SK-N-SH treated with all-trans-retinoic acid at 6 μM for 48 hours (cell line): Measurements from ENCODE around the gene ANK2.

Experiments used
- ATAC-seq: fragments of 200-7000 bp; cut with Tn5 transposase; 3 replicates; pipeline ENCODE4 v1.9.1; 2020; ENCODE audit warnings: mild to moderate bottlenecking, moderate library complexity
- BACH2 ChIP-seq: fragments of 250-450 bp; sonication (Bioruptor Pico); IDR thresholded peaks from 2 replicates; pipeline ENCODE4 v1.9.0; 2021; ENCODE audit warnings: mild to moderate bottlenecking, borderline replicate concordance
- CREB5 ChIP-seq: fragments of 250-450 bp; sonication (Bioruptor Pico); IDR thresholded peaks from 2 replicates; pipeline ENCODE4 v1.5.1; 2020; ENCODE audit warnings: low read depth, mild to moderate bottlenecking, moderate library complexity
- CSDC2 ChIP-seq: fragments of 250-450 bp; sonication (Bioruptor Pico); IDR thresholded peaks from 2 replicates; pipeline ENCODE4 v1.5.0; 2020; ENCODE audit warnings: mild to moderate bottlenecking, moderate library complexity
- CSRNP3 ChIP-seq: fragments of 250-450 bp; sonication (Bioruptor Pico); IDR thresholded peaks from 2 replicates; pipeline ENCODE4 v1.5.1; 2021; ENCODE audit warnings: mild to moderate bottlenecking, moderate library complexity
- ESRRG ChIP-seq: fragments of 250-450 bp; sonication (Bioruptor Pico); IDR thresholded peaks from 2 replicates; pipeline ENCODE4 v1.6.1; 2021; ENCODE audit warnings: mild to moderate bottlenecking
- GLIS3 ChIP-seq: fragments of 250-450 bp; sonication (Bioruptor Pico); IDR thresholded peaks from 2 replicates; pipeline ENCODE4 v1.5.0; 2020; ENCODE audit warnings: mild to moderate bottlenecking, moderate library complexity
- OSR1 ChIP-seq: fragments of 250-450 bp; sonication (Bioruptor Pico); IDR thresholded peaks from 2 replicates; pipeline ENCODE4 v1.8.0; 2022; ENCODE audit warnings: moderate library complexity, mild to moderate bottlenecking, inconsistent platforms
- POU6F1 ChIP-seq: fragments of 250-450 bp; sonication (Bioruptor Pico); IDR thresholded peaks from 2 replicates; pipeline ENCODE4 v1.8.0; 2021; ENCODE audit warnings: low read depth, mild to moderate bottlenecking, moderate library complexity, borderline replicate concordance
- PPARA ChIP-seq: fragments of 250-450 bp; sonication (Bioruptor Pico); IDR thresholded peaks from 2 replicates; pipeline ENCODE4 v1.5.0; 2020; ENCODE audit warnings: mild to moderate bottlenecking, borderline replicate concordance
- RARB ChIP-seq: fragments of 250-450 bp; sonication (Bioruptor Pico); IDR thresholded peaks from 2 replicates; pipeline ENCODE4 v1.8.0; 2021; ENCODE audit warnings: mild to moderate bottlenecking, moderate library complexity
- SNAI2 ChIP-seq: fragments of 250-450 bp; sonication (Bioruptor Pico); IDR thresholded peaks from 2 replicates; pipeline ENCODE4 v1.5.0; 2020; ENCODE audit warnings: mild to moderate bottlenecking, moderate library complexity
- TCF4 ChIP-seq: fragments of 250-450 bp; sonication (Bioruptor Pico); IDR thresholded peaks from 2 replicates; pipeline ENCODE4 v1.8.0; 2021; ENCODE audit warnings: mild to moderate bottlenecking, moderate library complexity, borderline replicate concordance
- TOX ChIP-seq: fragments of 250-450 bp; sonication (Bioruptor Pico); IDR thresholded peaks from 2 replicates; pipeline ENCODE4 v1.8.0; 2021; ENCODE audit warnings: mild to moderate bottlenecking, moderate library complexity, borderline replicate concordance
- TSHZ2 ChIP-seq: fragments of 250-450 bp; sonication (Bioruptor Pico); IDR thresholded peaks from 2 replicates; pipeline ENCODE4 v1.5.0; 2020; ENCODE audit warnings: mild to moderate bottlenecking, moderate library complexity
- ZC3H10 ChIP-seq: fragments of 250-450 bp; sonication (Bioruptor Pico); IDR thresholded peaks from 2 replicates; pipeline ENCODE4 v1.5.1; 2021; ENCODE audit warnings: mild to moderate bottlenecking, moderate library complexity
- ZFP3 ChIP-seq: fragments of 250-450 bp; sonication (Bioruptor Pico); IDR thresholded peaks from 2 replicates; pipeline ENCODE4 v1.5.0; 2020; ENCODE audit warnings: mild to moderate bottlenecking, moderate library complexity
- ZNF565 ChIP-seq: fragments of 450-650 bp; formaldehyde crosslinking; conservative IDR thresholded peaks from 2 replicates; pipeline ENCODE4 v1.5.0; 2020; ENCODE audit warnings: low read depth, mild to moderate bottlenecking, moderate library complexity
- ZNF70 ChIP-seq: fragments of 450-650 bp; formaldehyde crosslinking; IDR thresholded peaks from 2 replicates; pipeline ENCODE4 v1.5.0; 2020; ENCODE audit warnings: mild to moderate bottlenecking, moderate library complexity
- ZNF8 ChIP-seq: fragments of 450-650 bp; formaldehyde crosslinking; IDR thresholded peaks from 2 replicates; pipeline ENCODE4 v1.5.0; 2020; ENCODE audit warnings: mild to moderate bottlenecking, moderate library complexity
- TF ChIP-seq, protein P1 (sequence below): fragments of 250-450 bp; sonication (Bioruptor Pico); IDR thresholded peaks from 2 replicates; pipeline ENCODE4 v1.8.0; 2020; ENCODE audit warnings: mild to moderate bottlenecking, moderate library complexity, borderline replicate concordance

ANK2 gene

GRCh38 chr4:113043591-113043990, 5.9 kb upstream of the ANK2 start:
- ATAC-seq, result no peak
- TF ChIP-seq CSRNP3 (CRISPR knock-in tag) (no peak), ZNF8 (no peak), CREB5 (CRISPR knock-in tag) (no peak), ZNF70 (CRISPR knock-in tag) (no peak), TSHZ2 (CRISPR knock-in tag) (no peak), OSR1 (CRISPR knock-in tag) (no peak), SNAI2 (CRISPR knock-in tag) (no peak), CSDC2 (CRISPR knock-in tag) (no peak)
- TF ChIP-seq, all 23 proteins: peak for 0

DNA sequence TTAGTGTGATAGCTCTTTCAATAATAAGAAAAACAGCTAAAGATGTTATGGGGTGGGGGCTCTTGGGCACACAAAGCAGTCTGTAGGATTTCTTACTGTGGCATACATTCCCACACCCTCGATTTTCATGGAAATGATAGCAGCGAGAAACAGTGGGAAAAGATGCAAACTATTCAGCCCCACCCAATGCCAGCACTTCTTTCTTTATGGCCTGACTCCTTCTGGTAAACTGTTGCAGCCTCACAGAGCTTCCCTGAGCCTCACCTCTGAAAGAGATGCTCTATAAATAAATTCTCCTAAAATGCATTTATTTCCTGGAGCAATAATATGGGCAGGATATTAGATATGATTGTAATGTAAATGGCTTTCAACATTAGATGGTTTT, 910 bp downstream of the ANK2 start:
- no peak for TF ChIP-seq ESRRG (CRISPR knock-in tag)
- TF ChIP-seq, protein P1, sequence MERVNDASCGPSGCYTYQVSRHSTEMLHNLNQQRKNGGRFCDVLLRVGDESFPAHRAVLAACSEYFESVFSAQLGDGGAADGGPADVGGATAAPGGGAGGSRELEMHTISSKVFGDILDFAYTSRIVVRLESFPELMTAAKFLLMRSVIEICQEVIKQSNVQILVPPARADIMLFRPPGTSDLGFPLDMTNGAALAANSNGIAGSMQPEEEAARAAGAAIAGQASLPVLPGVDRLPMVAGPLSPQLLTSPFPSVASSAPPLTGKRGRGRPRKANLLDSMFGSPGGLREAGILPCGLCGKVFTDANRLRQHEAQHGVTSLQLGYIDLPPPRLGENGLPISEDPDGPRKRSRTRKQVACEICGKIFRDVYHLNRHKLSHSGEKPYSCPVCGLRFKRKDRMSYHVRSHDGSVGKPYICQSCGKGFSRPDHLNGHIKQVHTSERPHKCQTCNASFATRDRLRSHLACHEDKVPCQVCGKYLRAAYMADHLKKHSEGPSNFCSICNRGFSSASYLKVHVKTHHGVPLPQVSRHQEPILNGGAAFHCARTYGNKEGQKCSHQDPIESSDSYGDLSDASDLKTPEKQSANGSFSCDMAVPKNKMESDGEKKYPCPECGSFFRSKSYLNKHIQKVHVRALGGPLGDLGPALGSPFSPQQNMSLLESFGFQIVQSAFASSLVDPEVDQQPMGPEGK (CRISPR knock-in tag), result no peak
- no peak for TF ChIP-seq SNAI2 (CRISPR knock-in tag)
- no peak for TF ChIP-seq BACH2 (CRISPR knock-in tag)
- no peak for TF ChIP-seq ZFP3 (CRISPR knock-in tag)
- TF ChIP-seq TSHZ2 (CRISPR knock-in tag), result no peak
- TF ChIP-seq TCF4, result no peak
- TF ChIP-seq POU6F1 (CRISPR knock-in tag), result no peak
- ATAC-seq, result no peak

- TF ChIP-seq OSR1 (CRISPR knock-in tag) (no peak), POU6F1 (CRISPR knock-in tag) (no peak), ZC3H10 (CRISPR knock-in tag) (no peak), GLIS3 (CRISPR knock-in tag) (no peak), SNAI2 (CRISPR knock-in tag) (no peak), ESRRG (CRISPR knock-in tag) (no peak), RARB (CRISPR knock-in tag) (no peak), CSDC2 (CRISPR knock-in tag) (no peak), ZNF565 (no peak), PPARA (CRISPR knock-in tag) (no peak), BACH2 (CRISPR knock-in tag) (no peak), TOX (CRISPR knock-in tag) (no peak)
- TF ChIP-seq, protein P1 (CRISPR knock-in tag), result no peak
- ATAC-seq, result no peak
Observed at GRCh38 chr4:113050837-113051236, 1.4 kb downstream of the ANK2 start.
